ENCODE data around the gene CSNK2A2.

DNA sequence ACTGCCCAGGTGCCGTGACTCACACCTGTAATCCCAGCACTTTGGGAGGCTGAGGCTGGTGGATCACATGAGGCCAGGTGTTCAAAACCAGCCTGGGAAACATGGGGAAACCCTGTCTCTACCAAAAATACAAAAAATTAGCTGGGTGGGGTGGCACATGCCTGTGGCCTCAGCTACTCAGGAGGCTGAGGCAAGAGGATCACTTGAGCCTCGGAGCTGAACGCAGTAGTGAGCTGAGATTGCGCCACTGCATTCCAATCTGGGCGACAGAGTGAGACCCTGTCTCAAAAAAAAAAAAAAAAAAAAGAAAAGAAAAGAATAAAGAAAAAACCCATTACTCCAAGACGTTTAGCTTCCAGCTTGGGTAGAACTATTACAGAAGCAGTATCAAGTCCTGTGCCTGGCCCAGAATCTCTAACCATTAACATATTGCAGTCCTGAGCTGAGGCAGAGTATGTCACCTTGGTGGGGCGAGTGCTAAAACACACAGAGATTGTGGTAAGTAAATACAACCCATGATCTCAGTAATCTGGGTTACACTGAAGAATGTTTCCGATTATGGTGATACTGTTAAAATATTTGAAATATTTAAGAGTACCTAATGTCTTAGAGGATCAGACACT, 45.5 kb downstream of the CSNK2A2 start:
- TF ChIP-seq, protein P1, sequence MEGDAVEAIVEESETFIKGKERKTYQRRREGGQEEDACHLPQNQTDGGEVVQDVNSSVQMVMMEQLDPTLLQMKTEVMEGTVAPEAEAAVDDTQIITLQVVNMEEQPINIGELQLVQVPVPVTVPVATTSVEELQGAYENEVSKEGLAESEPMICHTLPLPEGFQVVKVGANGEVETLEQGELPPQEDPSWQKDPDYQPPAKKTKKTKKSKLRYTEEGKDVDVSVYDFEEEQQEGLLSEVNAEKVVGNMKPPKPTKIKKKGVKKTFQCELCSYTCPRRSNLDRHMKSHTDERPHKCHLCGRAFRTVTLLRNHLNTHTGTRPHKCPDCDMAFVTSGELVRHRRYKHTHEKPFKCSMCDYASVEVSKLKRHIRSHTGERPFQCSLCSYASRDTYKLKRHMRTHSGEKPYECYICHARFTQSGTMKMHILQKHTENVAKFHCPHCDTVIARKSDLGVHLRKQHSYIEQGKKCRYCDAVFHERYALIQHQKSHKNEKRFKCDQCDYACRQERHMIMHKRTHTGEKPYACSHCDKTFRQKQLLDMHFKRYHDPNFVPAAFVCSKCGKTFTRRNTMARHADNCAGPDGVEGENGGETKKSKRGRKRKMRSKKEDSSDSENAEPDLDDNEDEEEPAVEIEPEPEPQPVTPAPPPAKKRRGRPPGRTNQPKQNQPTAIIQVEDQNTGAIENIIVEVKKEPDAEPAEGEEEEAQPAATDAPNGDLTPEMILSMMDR (conservative IDR thresholded peaks at IDR 0.05; ENCODE audit: low read depth in 2 of 2): no peak
- TF ChIP-seq EZH2phosphoT487 (IDR thresholded peaks at IDR 0.05; ENCODE audit: unreplicated experiment) (no peak), POLR2AphosphoS5 (IDR thresholded peaks at IDR 0.05; ENCODE audit: low read depth) (no peak)
- TF ChIP-seq, protein P2, sequence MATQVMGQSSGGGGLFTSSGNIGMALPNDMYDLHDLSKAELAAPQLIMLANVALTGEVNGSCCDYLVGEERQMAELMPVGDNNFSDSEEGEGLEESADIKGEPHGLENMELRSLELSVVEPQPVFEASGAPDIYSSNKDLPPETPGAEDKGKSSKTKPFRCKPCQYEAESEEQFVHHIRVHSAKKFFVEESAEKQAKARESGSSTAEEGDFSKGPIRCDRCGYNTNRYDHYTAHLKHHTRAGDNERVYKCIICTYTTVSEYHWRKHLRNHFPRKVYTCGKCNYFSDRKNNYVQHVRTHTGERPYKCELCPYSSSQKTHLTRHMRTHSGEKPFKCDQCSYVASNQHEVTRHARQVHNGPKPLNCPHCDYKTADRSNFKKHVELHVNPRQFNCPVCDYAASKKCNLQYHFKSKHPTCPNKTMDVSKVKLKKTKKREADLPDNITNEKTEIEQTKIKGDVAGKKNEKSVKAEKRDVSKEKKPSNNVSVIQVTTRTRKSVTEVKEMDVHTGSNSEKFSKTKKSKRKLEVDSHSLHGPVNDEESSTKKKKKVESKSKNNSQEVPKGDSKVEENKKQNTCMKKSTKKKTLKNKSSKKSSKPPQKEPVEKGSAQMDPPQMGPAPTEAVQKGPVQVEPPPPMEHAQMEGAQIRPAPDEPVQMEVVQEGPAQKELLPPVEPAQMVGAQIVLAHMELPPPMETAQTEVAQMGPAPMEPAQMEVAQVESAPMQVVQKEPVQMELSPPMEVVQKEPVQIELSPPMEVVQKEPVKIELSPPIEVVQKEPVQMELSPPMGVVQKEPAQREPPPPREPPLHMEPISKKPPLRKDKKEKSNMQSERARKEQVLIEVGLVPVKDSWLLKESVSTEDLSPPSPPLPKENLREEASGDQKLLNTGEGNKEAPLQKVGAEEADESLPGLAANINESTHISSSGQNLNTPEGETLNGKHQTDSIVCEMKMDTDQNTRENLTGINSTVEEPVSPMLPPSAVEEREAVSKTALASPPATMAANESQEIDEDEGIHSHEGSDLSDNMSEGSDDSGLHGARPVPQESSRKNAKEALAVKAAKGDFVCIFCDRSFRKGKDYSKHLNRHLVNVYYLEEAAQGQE (IDR thresholded peaks at IDR 0.05; ENCODE audit: unreplicated experiment): no peak
